T-helper 1 cell (primary cell): ENCODE measurements around the gene TENM3.
"Not testable (repeated sequence)": the region's sequence is repeated elsewhere in the genome, so short reads cannot be mapped to it uniquely, and the experiment has no call there.

ENCODE experiments used
- DNase-seq, 5 donors: peaks; one replicate each; pipeline ENCODE4 v3.0.0-alpha.2; 2012 to 2020
- total RNA-seq, 4 donors: gene quantifications; one replicate each; lab custom pipeline; 2026; lab: John Stamatoyannopoulos, UW

Gene TENM3
- total RNA-seq = 0 reads per million in 4 donors

DNA sequence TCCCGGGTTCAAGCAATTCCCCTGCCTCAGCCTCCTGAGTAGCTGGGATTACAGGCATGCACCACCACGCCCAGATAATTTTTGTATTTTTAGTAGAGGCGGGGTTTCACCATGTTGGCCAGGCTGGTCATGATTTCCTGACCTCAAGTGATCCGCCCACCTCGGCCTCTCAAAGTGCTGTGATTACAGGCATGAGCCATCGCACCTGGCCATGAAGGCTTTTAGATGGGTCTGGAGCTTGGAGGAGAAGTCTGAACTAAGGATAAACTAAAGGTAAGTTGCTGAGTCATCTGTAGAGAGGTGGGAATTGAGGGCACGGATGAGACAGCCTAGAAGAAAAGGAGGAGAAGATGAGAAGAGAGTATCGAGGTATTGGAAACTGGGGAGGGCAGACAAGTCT lies at the start of gene TENM3:
TENM3 (plus strand) TSS at position 199 of the 400 bp plus-strand sequence. CDS start 80,619 bp downstream, outside the sequence.
- not testable (repeated sequence) for DNase-seq

DNA sequence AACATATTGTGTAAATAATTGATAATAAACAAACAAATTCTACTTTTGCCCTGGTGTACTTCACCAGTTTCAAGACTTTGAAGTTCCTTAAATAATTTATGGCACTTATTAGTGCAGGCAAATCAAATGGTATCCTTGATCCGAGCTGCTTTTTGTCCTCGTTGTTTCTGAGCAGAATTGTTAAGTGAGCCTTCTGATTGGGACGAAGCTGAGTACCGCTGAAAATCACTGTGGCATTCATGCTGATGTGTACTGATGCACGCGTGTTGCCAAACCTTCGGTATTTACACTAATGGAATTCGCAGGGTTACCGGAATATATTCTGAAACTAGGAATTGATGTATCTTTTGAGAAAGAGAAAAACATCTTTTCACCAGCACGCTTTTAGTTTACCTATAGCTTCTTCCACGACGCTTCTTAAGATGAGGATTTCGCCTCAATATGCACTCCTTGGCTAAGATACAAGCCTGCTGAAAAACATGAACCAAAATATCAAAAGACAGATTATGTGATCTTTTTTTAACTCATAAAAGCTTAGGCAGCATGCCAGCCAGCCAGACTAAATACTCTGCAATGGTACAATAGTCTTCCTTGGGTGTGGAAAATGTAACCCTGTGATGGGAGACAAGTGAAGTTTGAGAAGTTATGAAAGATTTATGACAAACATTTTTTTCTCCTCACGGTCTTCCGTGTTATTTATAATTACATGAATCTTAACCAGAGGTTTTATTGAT lies 48.9 kb upstream of the TENM3 start:
- no peak for DNase-seq

DNA sequence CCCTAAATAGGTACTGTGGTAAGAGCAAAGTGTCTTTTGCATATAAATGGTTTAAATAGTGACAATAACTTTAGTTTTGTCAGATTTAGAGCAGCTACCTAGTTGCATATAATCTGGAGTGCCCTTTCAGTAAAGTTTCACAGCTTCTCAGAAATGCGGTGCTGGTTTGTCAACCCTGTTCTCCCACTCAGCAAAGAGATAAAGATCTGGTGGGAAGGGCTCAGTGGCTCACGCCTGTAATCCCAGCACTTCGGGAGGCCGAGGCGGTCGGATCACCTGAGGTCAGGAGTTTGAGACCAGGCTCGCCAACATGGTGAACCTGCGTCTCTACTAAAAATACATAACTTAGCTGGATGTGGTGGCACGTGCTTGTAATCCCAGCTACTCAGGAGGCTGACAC lies 45.6 kb upstream of the TENM3 start:
- no peak for DNase-seq

DNA sequence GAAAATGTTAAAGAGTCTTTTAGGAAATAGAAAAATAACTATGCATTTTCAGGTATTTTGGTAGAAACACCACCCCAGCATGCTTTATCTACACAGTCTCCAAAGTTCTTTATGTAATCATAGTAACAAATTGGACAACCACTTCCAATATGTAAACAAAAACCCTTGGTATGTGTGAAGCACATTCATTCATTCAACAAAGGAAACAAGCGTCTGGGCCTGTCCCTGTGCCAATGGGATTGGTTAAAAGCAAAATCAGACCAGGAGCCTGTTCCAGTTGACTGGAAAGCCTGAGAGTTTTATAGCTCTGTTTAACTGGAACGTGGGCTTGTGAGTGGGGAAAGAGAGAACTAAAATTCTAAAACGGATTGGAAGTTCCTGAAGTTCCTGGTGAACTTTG lies 41.3 kb upstream of the TENM3 start:
- no peak for DNase-seq

DNA sequence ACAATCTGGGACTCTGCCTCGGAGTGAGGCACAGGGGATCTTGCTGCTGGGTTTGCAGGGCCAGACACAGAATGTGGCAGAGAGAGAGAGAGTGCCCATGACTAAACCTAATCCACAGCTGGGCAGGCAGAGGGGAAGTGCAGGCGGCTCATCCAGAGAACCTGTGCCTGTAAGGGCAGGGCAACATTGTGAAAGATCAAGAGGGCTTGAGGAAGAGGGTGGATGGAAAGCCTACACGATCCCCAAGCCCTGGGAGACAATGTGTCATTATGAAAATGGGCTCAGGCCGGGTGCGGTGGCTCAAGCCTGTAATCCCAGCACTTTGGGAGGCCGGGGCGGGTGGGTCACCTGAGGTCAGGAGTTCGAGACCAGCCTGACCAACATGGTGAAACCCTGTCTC lies 40.6 kb upstream of the TENM3 start:
- no peak for DNase-seq

DNA sequence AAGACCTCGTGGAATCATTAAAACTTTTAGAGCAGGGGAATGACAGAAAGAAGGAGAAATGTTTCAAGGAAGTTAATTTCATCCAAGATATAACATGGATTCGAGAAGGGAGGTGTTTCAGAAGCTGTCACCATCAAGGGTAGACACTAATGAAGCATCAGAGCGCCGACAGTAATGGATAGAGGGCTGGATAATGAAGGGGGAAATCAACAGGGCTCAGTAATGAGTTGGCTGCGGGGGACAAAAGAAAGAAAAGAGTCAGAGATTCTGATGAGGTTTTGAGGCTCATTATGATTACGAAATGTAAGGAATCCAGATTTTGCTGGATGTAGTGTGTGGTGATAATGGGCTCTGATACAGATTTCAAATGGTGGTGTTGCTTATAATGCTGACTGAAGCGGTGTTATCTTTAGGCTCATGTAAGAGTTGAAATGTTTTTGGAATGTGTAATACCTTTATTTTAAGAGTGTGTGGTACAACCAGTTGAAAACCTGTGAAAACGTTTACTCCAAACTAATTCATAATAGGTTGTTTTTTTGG lies 39.3 kb upstream of the TENM3 start:
- no peak for DNase-seq

DNA sequence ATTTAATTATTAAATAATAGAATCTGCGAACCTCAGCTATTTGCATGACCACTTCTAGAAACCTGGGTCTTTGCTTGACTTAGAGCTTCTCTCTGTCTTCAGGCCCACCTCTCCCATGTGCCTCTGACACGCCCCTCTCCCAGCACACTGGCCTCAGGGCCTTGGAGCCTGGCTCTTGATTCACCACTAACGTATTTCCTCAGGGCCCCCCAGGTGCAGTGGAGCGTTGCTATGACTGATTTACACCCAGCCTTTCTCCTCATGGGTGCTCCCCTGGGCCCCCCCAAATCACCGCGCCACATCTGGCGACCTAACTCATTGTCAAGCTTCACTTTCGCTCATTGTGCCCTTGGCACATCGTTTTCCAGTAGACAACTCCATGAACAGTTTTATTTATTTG lies 37.9 kb upstream of the TENM3 start:
- DNase-seq = no peak

DNA sequence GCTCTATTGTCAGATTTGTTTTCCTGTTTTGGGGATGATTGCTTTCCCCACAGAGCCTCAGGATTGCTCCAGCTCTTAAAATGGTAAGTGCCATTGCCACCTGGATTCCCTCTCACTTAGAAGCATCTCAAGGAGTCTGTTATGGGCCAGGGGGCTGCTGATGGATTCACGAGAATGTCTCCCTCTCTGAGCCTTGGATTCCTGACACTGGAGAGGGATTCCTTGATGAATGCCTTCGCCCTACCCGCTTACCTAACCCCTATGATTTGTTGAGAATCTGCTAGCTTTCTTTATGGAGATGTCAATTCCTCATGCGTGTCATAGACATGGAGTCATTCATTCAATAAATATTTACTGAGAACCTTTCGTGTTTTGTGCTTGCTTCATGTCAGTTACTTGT lies 36.9 kb upstream of the TENM3 start:
- no peak for DNase-seq

DNA sequence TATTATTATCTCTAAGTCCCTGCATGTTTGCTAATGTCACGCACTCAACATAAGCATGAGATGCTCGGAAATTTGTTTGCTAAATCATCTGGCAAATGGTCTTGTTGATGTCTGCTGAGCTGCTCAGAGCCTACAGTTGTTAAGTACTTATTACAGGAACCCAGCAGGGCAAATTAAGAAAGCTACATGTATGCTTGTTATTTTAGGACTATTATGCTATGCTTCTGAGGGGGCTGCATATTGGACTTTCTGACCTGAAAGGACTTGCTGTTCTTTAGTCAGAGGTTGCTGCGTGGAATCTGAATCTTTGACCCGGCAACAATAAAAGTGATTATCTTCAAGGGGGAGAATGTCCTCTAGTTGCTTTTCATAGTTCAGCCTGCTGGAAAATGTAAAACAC lies 36.3 kb upstream of the TENM3 start:
- no peak for DNase-seq

DNA sequence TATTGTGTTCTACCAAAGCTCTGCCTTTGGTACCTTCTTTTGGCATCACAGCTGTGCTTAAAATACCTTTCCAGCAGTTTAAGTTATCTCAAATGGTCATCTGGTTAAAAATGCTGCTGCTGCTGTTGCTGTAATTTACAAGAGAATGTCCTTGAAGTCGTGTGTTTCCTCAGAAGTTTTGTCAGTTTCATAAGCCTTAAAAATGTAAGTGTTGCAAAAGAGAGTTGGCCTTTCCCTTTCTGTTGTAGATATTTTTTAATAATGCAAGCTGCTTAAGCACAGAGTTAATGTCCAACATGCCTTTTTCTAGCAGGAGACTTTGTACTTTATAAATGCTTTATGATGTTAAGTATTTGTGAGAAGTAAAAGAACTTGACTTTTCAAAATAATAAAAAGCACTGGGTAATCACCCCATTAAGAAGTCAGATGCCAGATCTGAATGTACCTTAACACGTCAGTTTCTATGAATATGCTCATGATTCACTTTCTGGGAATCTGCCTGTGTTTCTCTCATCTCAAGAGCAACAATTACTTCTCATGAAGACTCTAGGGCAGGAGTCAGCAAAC lies 35.3 kb upstream of the TENM3 start:
- DNase-seq = peak in 1 of 5 donors; percentile 16

DNA sequence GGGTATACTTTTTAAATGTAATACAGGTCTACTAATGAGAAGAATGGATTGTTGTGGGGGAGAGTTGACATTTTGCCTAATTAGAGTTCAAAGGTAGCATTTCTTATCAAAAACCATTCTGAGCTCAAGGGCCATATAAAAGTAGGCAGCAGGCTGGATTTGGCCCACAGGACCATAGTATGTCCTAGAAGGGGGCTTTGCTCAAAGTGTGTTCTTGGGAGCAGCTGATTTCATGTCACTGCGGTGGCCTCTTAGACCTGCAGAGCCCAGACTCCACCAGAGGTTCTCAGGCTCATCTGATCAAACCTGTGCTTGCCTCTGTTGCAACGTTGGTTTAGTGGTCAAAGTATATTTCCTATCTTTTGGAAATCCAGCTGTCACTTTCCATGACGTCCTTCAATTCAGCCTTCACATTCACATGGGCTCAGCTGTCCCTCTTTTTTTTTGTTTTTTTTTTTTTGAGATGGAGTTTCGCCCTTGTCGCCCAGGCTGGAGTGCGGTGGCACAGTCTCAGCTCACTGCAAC lies 34.6 kb upstream of the TENM3 start:
- DNase-seq = no peak

DNA sequence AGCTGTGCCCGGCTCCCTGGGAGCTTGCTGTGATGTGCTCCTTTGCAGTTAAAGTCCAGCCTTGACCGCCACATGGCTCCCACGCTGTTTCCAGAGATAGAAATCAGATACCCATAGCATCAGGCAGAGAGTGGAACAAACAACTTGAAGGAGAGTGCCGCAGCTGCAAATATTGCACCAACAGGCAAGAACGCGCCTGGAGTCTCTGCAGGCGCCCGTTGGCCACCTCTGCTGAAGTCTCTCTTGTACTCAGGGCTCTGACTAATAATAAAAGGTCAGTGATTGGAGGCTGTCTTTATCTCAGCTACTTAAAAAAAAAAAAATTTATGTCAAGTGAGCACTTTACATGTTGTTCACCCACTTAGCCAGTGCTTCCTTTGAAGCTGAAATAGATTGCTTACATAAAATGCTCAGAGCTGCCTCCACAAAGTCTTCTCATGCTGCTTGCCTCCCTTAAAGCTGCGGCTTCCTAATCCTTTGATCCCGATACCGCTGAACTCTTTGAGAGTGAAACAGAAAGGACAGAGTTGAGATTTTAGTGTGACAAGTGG lies 30.9 kb upstream of the TENM3 start:
- no peak for DNase-seq

DNA sequence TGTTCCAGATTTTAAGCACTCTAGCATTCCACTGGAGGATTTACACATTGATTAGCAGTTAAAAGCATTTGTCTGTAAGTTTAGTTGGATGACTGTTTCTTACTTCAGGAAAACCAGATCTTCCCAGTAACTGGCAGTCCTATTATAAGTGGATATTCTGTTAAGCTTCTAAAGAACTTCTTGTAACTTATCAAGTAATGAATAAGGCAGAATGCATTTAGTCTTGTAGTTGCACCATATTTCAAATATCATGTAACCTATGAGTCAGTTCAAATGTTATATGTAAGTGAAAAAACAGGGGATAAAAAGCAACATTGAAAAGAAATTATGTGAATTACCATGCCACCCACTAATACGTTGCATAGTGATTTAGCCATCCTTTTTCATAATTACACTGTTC lies 30.2 kb upstream of the TENM3 start:
- DNase-seq = no peak

DNA sequence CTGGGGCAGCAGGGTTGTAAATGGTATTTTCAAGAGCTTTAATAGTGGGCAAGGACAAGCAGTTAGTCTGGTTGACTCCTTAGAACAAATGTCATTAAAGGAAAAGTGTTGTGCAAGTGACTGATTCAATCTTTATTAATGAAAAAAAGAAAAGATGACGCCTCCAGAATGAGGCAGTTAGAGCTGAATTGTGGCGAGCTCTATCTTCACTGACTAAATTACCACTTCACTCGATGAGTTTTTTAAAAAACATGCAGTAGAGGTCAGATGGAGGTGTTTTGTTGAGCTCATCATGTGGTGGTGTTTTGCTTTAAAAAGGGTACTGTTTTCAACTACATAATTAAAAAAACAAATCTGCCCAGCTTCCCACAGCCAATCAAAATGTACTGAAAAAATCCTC lies 28.1 kb upstream of the TENM3 start:
- no peak for DNase-seq

DNA sequence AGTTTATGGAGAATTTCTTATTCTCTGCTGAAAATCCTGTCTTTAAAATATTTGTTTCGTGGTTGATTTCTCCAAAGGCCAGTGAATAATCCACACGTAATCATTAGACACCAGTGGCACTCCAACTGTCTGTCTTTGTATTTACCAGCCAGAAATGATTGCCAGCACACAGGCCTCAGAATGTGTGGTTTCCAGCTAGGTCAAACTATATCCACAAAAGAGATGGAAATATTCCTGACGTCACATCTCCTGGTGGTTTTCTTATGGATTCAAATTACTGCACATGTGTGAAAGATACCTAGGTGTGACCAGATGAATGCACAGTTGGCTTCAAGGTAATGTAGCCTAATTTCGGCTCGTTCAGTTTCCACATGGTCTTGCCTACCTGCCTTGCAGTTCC lies 27.2 kb upstream of the TENM3 start:
- DNase-seq = no peak

DNA sequence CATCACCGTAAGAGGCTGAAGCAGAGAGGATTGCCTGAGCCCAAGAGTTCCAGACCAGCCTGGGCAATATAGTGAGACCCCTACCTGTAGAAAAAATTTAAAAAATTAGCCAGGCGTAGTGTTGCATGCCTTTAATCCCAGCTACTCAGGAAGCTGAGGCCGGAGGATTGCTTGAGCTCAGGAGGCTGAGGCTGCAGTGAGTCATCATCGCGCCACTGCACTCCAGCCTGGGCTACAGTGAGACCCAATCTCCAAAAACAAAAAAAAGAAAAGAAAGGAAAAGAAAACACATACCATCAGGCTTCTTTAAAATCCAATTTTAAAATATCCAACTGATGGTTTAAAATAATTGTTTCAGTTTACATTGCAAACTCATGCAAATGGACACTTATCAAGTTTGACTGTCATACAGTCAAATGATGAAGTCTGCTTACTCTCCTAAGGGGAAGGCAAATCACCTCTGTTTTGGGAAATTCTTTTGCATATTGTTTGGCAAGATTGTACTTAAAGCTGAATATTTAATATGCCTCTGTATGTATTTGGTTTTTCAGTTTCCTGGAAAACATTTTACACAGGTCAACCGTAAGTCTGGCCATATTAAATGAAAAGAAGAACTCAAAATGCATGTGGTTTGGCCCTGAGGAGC lies 23.7 kb upstream of the TENM3 start:
- DNase-seq = no peak

DNA sequence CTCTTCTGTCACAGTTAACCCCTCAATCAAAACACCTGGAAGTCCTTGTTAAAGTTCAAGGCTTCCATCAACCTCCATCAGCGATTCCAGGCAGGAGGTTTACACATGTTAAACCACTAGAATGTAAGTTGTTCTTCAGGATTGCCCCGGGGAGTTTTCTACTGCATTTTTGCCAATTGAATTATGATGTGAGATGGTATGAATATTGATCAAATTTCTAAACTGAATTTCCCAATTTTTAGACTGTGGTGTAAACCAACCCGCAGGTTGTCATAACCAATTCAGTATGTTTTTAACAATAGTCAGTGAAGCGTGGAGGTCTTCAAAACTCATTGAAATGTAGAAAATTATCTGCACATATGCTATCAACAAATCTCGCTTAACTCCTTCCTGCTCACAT lies 21.2 kb upstream of the TENM3 start:
- no peak for DNase-seq

DNA sequence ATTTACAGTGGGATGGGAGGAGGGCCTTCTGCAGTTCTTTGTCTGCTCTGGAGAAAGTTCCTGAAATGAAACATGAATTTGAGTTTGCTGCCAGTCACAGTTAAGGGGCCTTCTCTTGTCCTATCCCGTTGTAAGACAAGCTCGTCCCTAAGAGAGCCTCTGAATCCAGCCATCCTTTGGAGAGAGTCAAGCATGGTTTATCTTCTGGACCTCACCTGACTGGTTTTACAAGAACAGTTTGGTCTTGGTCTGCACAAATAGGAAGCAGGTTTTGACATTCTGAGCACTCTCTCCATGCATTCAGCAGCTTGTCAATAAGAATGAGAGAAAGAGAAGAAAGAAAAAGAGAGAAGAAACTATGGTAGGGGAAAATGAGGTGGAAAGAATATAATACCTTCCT lies 20.4 kb upstream of the TENM3 start:
- DNase-seq = no peak

DNA sequence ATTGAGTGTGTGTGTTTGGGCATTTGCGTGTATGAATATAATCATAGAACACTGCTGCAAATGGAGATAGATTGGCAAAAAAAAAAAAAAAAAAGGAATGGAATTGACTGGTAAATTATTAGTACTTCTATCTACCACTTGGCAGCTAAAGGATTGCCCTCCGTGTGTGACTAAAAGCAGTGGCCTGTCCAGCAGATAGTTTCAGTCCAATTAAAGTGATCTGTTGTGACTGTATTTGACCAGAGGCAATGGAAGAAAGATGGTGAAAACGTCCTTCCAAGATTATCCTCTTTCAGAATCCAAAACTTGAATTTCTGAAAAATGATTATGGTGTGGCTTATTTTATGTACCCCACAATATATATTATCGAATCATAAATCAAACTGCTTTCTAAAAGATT lies 19.5 kb upstream of the TENM3 start:
- DNase-seq = no peak

DNA sequence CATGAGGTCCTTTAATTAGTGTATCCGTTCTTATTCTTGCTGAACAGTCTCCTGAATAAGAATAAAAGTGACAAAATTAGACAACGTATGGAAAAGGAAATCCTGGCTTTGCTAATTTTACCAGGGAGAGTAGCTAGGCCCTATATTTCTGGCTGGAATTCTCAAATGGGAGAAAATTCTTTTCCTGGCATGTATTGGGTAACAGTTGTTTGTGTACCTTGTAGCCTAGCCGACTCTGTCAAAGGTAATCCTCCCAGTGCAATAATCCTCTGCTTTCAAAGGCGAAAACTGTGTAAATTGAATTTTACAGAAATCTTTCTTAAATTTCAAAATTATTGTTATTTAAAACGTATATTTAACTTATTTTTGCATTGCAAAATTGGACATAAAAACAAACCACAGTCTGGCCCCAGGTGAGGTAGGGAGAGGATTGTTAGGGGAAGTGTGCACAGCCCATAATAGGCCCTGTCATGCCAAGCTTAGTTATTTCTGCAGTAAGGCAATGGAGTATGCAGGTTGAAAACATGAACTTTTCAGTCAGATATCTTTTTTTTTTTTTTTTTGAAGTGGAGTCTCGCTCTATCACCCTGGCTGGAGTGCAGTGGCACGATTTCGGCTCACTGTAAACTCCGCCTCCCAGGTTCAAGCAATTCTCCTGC lies 18.9 kb upstream of the TENM3 start:
- DNase-seq = no peak

DNA sequence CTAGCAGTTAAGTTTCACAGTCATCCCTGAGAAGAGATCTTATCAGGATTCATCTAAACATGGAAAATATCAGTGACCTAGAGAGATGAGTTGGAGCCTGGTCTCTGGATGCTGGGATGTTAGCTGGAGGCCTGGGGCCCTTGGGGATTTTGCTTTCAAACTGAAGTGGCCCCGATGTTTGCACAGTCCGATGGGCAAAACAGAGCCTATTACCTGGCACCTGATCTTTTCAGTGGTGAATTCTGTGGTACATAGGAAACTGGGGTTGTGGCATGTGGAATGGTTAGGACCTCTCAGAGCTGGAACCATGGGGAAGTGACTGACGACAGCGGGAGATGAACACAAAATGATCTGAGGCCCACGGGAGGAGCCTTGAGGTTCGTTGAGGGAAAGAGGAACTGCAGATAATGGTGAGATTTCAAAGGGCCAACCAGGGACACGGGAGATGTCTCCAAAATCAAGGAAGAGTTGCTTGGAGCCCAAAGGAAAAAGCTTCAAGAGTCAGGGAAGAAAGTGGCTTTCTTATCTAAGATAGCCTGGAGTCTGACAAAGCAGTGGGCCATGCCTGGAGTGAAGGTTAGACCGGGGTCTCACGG lies 17.8 kb upstream of the TENM3 start:
- DNase-seq = no peak

DNA sequence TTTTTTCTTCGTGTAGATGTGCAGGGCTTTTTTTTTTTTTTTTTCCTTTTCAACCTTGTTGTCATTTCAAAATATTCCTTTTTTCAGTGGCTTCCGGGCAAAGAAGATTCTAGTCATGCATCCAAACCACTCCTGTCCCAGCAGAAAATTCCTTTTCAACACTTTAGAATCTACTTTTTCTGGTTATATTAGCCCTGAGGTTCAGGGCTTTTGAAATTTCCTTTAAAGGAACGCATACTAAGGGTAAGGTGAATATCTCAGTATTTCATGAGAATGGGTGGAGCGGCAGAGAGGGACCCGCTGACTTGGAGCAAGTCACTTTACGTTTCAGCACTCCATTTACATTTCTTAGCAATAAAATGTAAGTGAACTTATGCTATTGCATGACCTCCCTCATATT lies 15.6 kb upstream of the TENM3 start:
- no peak for DNase-seq
